Measurements from ENCODE around the gene LHCGR.

The LHCGR gene

DNA sequence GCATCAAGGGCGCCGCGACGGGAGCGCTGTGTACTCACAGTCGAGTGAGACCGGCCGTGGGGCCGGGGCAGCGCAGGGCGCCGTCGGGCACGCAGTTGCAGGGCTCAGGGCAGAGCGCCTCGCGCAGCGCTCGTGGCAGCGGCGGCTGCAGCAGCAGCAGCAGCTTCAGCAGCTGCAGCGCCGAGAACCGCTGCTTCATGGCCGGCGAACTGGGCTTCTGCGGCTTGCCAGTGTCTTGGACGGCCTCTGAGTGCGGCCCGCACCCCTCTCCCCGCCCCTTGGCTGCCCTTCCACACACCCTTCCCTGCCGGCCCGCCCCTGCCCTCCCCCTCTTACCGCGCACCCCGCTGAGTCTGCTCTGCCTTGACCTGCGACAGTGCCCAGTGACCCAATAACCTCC lies at the start of gene LHCGR:
Gene LHCGR (minus strand): TSS at position 252 of the 400 bp plus-strand sequence. CDS start 53 bp downstream, at position 199.
- no peak for DNase-seq (ENCODE audit: low read depth in 2 of 2)

DNA sequence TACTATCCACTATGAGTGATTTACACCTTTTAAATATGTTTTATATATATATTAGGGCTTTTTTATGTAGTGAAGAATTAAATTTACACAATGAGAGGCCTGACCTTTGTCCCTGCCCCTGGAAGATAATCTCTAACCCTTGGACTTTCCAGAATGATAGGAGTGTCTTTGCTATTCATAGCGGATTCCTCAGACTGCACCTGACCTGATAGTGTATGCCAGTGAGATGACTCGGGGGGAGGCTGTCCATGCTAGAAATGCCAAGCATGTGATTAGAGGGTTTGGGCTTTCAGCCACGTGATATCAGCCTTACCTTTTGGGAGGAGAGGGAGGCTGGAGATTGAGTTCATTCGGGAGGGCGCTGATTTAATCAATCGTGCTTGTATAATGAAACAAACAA lies 44.1 kb upstream of the LHCGR start:
- no peak for DNase-seq (ENCODE audit: low read depth in 2 of 2)

DNA sequence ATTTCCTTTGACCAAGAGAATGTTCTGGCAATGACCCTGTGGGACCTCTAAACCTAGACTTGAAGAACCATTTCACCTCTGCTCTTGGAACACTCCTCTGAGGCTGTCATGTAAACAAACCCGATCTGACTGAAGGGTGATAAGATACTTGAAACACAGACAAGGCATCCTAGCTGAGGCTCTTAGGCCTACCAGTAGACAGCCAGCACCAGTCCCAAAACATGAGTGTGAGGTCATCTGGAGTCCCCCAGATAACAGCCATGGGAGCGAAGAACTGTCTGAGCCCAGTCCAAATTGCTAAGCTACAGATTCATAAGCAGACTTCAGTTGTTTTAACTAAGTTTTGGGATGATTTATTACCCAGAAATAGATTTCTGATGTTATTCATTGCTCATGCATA lies 39.5 kb upstream of the LHCGR start:
- no peak for DNase-seq (ENCODE audit: low read depth in 2 of 2)

DNA sequence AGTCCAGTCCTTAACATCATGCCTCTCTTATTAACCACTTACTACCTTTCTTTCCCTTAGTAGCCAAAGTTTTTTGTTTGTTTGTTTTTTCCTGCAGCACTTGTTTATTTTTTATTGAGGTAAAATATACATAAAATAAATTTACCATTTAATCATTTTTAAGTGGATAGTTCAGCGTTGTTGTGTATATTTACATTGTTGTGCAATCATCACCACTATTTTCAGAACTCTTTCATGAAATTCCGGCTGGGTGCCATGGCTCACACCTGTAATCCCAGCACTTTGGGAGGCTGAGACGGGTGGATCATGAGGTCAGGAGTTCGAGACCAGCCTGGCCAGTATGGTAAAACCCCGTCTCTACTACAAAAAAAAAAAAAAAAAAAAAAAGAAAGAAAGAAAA lies 38.1 kb upstream of the LHCGR start:
- DNase-seq (ENCODE audit: low read depth in 2 of 2), result no peak

DNA sequence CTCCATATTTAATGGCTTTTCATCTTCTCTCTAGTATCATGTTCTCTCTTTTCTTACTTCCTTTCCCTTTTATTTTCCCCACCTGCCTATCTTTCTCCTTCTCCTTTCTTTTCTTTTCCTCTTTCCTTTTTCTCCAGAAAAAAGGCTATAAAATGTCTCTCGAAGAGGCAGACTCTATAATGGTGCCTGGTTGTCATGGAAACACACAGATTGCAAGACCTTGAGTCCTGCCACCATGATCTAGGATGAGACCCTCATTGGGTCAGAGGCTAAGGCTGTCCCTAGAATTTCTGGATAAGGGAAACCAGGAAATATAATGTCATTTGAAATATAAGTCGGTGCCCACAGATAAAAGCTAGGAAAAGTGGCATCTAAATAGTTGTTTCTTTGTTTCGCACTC lies 36.5 kb upstream of the LHCGR start:
- no peak for DNase-seq (ENCODE audit: low read depth in 2 of 2)

DNA sequence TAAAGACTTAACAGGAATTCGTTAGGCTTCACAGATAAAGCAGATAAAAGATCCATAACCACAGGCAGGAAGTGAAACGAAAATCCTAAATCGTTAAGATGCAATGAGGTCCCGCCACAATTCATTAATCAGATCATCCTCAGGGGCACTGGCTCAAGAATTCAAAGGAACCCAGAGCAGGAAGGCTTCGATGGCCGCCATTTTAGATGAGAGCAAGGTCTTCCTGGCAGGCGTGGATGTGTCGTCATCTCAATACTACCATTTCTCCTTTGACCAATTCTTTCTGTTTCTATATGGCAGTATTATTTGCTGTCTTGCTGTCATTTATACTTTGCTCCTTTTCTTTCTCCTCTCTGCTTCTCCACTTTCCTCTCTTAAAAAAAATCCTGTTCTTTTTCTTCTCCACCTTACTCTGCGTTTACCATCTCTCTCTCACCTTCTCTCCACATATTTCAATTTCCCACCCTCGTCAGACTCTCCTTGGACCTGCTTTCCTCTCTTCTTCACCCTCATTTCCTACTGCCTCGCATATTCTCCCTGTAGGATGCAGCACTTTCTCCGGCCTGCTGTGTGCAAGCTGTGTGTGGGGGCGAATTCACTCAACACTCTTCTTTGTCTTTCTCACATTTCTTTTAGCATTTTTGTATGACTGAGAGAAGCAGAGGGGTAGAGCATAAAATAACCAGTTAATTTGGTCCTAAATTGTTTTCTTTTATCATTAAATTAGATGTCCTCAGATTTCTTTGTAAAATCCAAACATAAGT lies 35.1 kb upstream of the LHCGR start:
- no peak for DNase-seq (ENCODE audit: low read depth in 2 of 2)

- DNase-seq (ENCODE audit: low read depth in 2 of 2), result no peak
Measured at GRCh38 chr2:48787580-48787979, 32.1 kb upstream of the LHCGR start.

DNA sequence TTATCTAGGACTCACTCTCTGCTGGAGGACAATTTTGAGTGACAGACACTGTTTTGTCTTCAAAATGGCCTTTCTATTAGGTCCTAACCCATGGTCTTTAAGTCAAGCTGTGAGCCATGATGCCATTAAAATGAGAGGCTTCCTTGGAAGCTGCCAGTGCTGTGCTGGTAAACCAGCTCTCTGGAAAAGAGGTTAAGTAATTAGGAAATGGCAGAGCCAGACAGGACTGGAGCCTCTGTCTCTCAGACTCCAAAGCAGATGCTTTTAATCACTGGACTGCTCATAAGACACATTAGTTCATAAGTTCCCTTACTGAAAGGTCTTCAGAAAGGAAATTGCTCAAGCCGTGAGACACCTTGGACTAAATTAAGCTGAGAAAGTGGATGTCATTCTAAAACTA lies 25.8 kb upstream of the LHCGR start:
- no peak for DNase-seq (ENCODE audit: low read depth in 2 of 2)

- DNase-seq (ENCODE audit: low read depth in 2 of 2), result no peak
Measured at GRCh38 chr2:48779019-48779716, 23.6 kb upstream of the LHCGR start.

DNA sequence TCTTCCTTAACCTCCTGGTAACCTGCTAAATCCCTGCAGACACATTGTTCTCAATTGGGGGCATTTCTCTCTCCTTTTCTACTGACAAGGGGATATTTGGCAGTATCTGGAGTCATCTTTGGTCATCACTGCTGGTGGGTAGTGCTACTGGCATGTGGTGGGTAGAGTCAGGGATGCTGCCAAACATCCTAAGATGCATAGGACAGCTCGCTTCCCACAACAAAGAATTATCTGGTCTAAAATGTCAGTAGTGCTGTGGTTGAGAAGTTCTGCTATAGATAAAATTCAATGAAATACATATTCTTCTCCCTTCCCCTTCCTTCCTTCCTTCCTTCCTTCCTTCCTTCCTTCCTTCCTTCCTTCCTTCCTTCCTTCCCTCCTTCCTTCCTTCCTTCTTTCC lies 18.7 kb upstream of the LHCGR start:
- no peak for DNase-seq (ENCODE audit: low read depth in 2 of 2)

DNA sequence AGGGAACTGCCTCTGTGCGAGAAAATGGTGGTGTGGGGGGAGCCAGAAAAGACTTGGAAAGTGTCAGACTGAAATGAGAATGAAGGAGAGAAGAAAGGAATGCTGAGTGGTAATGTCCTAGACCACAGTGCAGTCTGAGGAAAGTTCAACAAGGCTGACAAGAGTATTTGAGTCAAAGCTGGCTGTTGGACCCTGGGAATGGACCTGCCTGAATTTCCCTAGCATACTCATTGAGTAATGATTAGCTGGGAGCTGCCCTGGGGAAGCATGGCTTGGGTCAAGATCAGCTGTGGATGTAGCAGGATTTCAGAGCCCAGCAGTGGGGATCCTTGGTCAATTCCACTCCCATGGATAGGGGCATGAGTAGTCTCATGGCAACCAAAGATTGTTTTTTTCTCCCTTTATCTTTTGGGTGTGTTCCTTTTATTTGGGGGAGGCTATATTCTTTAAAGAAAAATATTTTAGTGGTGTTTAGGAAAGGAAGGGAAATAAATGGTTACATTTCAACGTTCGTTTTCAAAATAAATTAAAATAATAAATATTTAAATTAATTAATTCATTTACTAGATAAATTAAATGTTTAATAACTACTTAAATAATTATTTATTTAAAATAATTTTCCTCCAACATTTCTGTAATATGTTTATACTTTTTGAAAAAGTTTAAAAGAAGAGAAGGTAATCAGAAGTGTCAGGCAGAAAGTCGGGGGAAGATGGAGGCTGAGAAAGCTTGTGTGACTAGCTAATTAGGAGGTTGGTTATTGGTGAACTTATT lies 15.9 kb upstream of the LHCGR start:
- no peak for DNase-seq (ENCODE audit: low read depth in 2 of 2)

GRCh38 chr2:48770181-48770580 lies 14.7 kb upstream of the LHCGR start:
- DNase-seq (ENCODE audit: low read depth in 2 of 2), result no peak

DNA sequence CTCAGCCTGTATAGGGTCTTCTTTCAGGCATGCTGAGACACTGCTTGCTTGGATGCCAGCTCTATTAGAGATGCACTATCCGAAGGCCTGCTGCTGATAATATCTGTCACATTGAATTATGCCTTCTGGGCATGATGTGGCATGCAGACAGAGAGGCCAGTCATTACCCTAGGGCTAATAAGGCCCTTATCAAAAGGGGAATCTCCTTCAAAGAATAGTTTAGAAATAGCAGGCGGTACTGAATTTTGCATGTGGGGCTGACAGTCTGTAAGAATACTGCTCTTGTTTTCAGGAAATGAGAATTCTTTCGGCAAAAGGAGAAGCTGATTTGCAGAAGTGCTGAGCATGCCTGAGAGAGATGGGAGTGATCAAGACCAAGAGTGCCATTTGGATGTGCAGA lies 13.1 kb upstream of the LHCGR start:
- no peak for DNase-seq (ENCODE audit: low read depth in 2 of 2)

DNA sequence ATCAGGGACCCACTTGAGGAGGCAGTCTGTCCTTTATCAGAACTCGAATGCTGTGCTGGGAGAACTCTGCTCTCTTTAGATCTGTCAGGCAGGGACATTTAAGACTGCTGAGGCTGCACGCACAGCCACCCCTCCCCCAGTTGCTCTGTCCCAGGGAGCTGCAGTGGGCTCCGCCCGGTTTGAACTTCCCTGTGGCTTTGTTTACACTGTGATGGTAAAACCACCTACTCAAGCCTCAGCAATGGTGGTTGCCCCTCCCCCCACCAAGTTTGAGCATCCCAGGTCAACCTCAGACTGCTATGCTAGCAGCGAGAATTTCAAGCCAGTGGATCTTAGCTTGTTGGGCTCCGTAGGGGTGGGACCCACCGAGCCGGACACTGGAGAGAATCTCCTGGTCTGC lies 11.8 kb upstream of the LHCGR start:
- DNase-seq (ENCODE audit: low read depth in 2 of 2), result no peak

- DNase-seq (ENCODE audit: low read depth in 2 of 2), result no peak
Measured at GRCh38 chr2:48760826-48761225, 5.3 kb upstream of the LHCGR start.

DNA sequence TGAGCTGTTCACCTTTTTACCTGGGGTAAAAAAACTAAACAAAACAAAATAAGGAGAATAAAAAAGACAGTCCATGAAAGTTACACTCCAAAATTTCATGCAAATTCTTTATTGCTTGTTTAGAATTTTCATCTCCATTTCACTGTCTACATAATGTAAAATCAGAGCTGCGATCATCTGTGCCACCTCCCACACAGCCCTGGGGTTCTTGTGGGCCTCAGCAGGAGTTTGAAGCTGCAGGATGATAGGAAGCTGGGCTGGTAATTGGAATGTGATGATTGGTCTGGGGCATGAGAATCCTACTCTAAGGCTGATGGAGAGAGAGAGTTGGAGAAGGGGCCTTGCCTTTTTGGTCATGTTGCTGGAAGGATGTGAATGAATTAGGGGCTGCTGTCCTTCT lies 4.2 kb upstream of the LHCGR start:
- no peak for DNase-seq (ENCODE audit: low read depth in 2 of 2)

DNA sequence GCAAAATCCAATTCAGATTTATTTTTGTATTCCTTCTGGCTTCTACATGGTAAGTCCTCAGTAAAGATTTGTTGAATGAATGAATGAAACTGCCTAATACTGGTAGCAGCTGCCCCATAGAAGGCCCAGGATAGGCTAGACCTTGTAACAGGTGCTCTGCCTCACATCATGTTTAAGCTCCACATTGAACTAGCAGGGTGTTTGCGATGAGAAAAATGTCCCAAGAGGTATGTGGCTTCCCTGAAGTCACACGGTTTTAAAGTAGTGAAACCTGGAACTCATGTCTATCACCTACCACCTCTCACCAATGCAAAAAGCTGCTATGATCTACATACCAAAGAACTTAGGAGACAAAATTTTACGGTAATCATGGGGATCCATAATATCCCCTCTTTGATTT lies 765 bp upstream of the LHCGR start:
- no peak for DNase-seq (ENCODE audit: low read depth in 2 of 2)

DNA sequence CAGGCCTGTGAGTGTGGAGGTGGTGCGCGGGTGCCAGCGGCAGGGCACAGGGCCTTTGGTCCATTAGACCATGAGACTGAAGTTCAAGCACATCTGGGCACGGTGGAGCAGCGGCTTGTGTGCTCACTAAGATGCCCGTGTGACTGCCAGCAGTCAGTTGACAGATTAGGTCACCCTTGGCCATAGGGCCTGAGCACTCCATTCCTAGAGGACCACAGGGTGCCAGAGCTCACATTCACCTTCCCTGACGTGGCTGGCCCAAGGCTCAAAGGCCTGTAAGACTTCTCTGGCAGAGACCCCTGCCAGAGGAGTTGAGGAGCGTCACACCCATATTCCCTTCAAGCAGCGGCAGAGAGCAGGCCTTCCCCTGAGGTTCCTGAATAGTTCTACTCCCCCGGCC lies 650 bp downstream of the LHCGR start:
- no peak for DNase-seq (ENCODE audit: low read depth in 2 of 2)

DNA sequence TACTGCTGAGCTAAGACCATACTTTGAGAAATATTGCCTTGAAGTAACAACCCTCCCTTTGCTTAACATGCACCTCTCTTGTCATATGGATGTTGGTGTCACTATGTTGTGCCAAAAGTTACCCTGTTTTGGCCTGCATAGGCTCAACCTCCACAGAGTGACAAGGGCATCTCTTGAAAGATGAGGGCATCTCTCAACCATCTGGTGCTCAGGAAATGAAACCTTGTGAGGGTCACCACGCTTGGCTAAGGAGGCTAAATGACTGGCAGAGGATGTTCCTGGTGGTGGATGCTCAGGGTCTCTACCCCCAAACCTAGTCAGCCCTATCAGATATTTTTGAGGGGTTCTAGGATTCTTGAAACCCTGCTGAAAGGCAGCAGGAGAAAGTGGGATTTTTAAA lies 2.3 kb downstream of the LHCGR start:
- DNase-seq (ENCODE audit: low read depth in 2 of 2), result no peak

DNA sequence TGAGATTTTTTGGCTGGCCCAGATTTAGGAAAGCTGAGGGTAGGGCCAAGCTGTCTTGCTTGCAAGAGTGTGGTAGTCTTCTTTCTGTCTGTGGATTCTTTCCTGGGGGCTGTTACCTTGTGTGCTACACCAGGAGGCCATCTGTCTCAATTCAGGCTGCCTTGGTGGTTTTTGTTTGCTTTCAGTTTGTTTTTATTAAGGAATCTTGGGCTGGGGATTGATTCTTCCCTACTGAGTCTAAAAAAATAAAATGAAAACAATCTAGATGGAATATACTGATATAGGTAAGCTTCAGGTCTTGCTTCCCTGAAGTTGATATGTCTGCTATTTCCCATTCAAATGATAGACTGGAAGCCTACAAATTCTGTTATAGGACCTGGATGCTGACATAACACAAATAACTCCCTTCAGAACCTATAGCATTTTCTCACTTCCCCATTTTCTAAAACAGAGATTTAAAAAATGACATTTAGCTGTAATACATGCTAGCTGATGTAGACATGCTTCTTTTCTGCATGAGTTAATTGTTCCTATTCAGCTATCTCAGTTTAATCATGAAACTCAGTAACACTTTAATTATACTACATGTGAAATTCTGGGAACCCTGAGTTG lies 5.3 kb downstream of the LHCGR start:
- DNase-seq (ENCODE audit: low read depth in 2 of 2), result no peak

GRCh38 chr2:48749291-48750127 lies 6.0 kb downstream of the LHCGR start:
- no peak for DNase-seq (ENCODE audit: low read depth in 2 of 2)
